GM19455 (cell line): ENCODE data around the gene FBXO7.

Experiments used
- ATAC-seq: cut with Tn5 transposase; IDR thresholded peaks from one replicate; pipeline ENCODE4 v1.9.1; 2021; ENCODE audit not compliant: unreplicated experiment

The FBXO7 gene

GRCh38 chr22:32489377-32489776 is 14.8 kb downstream of the FBXO7 start:
- ATAC-seq: no peak

GRCh38 chr22:32490279-32490678 is 15.7 kb downstream of the FBXO7 start:
- ATAC-seq: no peak

GRCh38 chr22:32492111-32492510 is 17.5 kb downstream of the FBXO7 start:
- ATAC-seq: no peak

GRCh38 chr22:32493551-32493950 is 18.9 kb downstream of the FBXO7 start:
- ATAC-seq: no peak

- ATAC-seq: no peak
Measured at GRCh38 chr22:32494971-32495370, 20.4 kb downstream of the FBXO7 start.

- no peak for ATAC-seq
Measured at GRCh38 chr22:32499666-32500065, 25.1 kb downstream of the FBXO7 start.

GRCh38 chr22:32501836-32502752 is 27.5 kb downstream of the FBXO7 start:
- ATAC-seq: no peak

- no peak for ATAC-seq
Measured at GRCh38 chr22:32509045-32509444, 34.4 kb downstream of the FBXO7 start.

- ATAC-seq: no peak
Measured at GRCh38 chr22:32511274-32511673, 36.7 kb downstream of the FBXO7 start.

GRCh38 chr22:32511776-32512175 is 37.2 kb downstream of the FBXO7 start:
- ATAC-seq: no peak

- no peak for ATAC-seq
Measured at GRCh38 chr22:32512267-32512982, 37.8 kb downstream of the FBXO7 start.

GRCh38 chr22:32515084-32515483 is 40.5 kb downstream of the FBXO7 start:
- no peak for ATAC-seq

- ATAC-seq: no peak
Measured at GRCh38 chr22:32517488-32517887, 42.9 kb downstream of the FBXO7 start.

GRCh38 chr22:32517921-32518320 is 43.3 kb downstream of the FBXO7 start:
- ATAC-seq: no peak

- no peak for ATAC-seq
Measured at GRCh38 chr22:32518381-32518780, 43.8 kb downstream of the FBXO7 start.

- no peak for ATAC-seq
Measured at GRCh38 chr22:32518848-32519247, 44.2 kb downstream of the FBXO7 start.

- ATAC-seq: no peak
Measured at GRCh38 chr22:32520612-32521011, 46.0 kb downstream of the FBXO7 start.

- no peak for ATAC-seq
Measured at GRCh38 chr22:32522237-32522636, 47.6 kb downstream of the FBXO7 start.

GRCh38 chr22:32527756-32528155 is 53.1 kb downstream of the FBXO7 start:
- ATAC-seq: no peak

GRCh38 chr22:32528316-32528715 is 53.7 kb downstream of the FBXO7 start:
- no peak for ATAC-seq

GRCh38 chr22:32528984-32529982 is 54.7 kb downstream of the FBXO7 start:
- no peak for ATAC-seq
